HG03442 (cell line): ENCODE results near the gene CLDND2.
A peak's percentile ranks its signal among the peaks of the same experiment; 100 is the strongest.
"Not testable (repeated sequence)": the region's sequence is repeated elsewhere in the genome, so short reads cannot be mapped to it uniquely, and the experiment has no call there.

Source experiments
- ATAC-seq: cut with Tn5 transposase; IDR thresholded peaks from one replicate; pipeline ENCODE4 v1.9.1; 2021; ENCODE audit warnings: mild to moderate bottlenecking, moderate library complexity; ENCODE audit not compliant: unreplicated experiment

CLDND2 gene, protein sequence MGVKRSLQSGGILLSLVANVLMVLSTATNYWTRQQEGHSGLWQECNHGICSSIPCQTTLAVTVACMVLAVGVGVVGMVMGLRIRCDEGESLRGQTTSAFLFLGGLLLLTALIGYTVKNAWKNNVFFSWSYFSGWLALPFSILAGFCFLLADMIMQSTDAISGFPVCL

DNA sequence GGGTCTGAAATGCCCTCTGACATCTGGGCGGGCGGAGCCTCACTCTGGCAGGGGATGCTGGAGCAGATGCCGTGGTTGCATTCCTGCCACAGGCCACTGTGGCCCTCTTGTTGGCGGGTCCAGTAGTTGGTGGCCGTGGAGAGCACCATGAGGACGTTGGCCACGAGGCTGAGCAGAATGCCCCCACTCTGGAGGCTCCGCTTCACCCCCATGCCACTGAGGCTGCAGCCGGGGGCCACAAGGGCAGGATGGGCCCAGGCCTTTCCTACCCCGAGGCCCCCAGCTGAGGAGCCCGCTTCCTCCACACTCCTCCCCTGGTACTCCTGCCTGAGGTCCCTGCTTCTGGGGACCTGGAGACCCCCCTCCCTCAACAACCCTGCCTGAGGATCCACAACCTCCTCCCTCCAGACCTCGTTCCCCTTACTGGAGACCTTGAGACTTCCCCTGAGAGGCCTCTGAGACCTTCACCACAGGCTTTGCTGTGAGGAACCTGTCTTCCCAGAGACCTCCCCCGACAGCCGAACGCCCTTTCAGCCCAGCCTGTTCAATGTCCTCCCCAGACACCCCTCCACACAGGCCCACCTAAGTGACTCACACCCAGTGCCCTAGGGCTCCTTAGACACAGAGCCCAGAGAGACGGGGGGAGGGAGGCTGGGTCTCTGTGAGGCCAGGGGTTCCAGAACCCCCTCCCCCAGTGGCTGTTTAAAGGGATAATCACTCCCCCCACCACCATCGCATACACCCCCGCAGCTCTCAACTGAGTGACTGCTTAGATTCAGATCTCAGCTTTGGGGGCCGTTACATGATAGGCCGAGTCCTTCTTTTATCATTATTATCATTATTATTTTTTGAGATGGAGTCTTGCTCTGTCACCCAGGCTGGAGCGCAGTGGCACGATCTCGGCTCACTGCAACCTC is at the start of gene CLDND2:
Gene CLDND2 (minus strand): TSS at position 638 of the 917 bp plus-strand sequence. CDS start 426 bp downstream, at position 212.
- no peak for ATAC-seq

DNA sequence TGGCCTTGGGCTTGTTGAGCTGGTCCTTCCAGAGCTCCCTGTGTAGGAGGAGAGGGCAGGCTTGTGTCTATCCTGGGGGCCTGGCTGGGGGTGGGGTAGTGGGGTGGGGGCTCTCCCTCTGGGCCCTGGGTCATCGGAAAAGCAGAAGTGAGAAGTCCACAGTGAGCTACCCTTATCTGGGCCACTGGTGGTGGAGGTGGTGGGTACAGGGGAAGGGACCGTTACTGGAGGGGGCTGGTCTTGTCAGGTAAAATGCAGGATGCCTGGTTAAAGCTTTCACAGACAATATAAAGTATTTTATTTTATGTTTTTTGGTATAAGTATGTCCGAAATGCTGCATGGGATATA is 49.0 kb upstream of the CLDND2 start:
- peak; percentile 27 for ATAC-seq

DNA sequence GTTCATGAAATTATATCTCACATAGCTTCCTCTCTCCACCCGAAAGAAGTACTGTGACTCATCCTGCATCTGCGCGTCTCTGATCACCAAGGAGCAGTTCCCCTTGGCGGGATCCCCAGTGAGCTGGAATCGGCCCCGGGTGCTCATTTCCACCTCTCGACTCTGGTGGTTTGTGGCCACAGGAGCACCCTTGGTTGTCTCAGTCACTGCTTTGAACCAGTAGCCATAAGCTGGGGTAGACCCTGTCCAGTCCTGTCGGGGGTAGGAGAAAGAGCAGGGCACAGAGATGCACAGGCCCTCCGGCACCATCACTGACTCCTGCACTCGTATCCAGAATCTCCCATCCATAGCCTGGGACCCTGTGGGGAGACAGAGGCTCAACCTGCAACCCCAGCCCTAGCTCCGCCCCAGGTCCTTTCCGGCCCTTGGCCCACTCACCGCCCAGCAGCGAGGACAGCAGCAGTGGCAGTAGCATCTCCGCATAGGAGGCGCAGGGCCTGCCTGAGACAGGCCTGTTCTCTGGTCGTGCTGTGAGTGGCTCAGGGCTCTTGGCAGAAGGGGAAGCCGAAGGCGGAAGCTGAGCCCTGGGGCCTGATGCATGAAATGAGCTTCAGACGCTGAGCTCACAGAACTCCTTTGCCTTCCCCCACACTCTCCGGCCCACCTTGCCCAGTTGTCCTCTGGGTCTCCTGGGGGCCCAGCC is 48.5 kb upstream of the CLDND2 start, which contains the start of gene SIGLEC10:
Gene SIGLEC10 (minus strand): TSS at position 536 of the 703 bp plus-strand sequence. CDS start 61 bp downstream, at position 475.
- peak; percentile 48 for ATAC-seq

DNA sequence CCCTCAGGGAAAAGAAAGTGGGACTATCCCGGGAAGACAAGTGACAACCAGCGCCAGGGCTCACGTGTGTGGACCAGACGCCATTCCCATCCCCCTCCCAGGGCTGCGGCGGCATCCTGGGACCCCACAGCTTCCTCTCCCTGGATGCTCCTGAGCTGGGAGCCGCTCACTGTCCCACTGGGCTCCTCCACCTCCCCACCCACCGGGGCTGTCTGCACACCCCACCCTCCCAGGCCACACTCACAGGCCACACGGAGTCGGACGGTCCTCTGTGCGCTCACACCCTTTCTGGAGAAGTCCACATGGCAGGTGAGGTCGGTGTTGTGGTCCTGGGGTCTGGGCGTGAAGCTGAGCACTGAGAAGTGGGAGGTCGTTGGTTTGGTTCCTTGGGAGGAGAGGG is 47.6 kb upstream of the CLDND2 start:
- not testable (repeated sequence) for ATAC-seq

DNA sequence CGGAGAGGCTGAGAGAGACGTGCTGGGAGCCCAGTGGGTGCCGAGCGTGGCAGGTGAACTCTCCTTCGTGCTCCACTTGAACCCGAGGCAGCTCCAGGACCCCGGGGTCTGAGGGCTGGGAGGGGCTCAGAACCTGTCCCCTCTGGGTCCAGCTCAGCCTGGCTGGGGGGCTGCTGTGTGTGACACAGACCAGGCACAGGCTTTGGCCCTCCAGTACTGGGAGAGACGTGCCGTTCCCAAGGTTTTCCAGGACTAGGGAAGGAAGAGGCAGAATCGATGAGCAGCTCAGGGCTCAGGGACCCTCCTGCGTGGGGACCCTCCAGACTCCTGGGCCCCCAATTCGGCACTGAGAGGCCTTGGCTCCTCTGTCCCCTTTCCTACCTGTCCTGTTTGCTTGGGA is 46.4 kb upstream of the CLDND2 start:
- ATAC-seq, result no peak

DNA sequence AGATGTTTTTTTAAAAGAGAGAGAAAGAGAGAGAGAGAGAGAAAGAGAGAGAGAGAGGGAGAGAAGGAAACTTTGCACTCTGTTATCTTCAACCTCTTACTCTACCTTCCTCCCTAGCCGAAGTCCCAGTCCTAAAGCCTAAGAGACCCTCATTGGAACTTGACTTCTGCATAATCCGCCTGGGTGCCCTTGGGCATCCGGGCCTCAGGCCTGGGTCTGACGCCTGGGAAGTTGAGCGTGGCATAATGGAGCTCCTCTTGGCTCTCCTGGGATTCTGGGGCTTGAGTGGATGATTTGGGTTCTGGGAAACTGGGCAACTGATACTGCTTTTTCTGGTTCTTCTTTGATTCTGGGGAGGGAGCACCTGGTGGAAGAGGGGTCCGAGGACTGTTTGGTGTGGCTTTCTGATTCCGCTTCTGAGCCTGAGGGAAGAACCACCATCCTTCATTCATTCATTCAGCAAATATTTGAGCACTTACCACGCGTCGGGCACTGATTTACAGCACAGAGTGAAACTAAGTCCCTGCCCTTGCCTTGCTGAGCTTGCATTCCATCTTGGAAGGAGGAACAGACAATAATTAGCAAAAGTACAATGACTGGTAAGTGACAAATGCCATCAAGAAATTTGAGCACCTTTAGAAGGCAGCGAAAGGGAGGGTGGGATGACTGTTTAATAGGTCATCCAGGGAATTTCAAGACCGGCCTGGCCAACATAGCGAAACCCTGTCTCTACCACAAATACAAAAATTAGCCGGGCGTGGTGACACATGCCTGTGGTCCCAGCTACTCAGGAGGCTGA is 42.3 kb upstream of the CLDND2 start:
- no peak for ATAC-seq

DNA sequence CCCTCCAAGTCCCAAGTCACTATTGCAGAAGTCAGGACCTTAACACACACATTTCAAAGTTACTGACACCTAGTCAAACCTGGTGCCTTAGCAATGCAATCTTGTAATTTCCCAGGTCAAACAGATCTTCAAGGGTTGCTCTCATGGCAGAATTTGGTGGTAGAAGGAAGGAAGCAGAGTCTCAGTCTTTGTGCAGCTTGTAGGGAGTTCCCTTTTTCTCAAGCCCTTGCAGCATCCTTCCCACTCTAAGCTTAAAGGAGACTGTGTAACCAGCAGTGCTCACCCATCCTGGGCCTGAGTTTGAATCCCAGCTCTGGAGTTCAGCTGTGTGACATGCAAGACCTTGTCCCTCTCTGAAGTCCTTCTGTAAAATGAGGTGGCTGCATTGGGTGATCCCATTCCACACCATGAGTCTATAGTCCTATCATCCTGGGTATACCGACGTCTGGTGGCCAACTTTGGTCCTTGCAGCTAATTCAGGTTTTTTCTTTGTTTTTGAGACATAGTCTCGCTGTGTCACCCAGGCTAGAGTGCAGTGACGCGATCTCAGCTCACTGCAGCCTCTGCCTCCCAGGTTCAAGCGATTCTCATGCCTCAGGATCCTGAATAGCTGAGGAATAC is 38.8 kb upstream of the CLDND2 start:
- ATAC-seq, result no peak

DNA sequence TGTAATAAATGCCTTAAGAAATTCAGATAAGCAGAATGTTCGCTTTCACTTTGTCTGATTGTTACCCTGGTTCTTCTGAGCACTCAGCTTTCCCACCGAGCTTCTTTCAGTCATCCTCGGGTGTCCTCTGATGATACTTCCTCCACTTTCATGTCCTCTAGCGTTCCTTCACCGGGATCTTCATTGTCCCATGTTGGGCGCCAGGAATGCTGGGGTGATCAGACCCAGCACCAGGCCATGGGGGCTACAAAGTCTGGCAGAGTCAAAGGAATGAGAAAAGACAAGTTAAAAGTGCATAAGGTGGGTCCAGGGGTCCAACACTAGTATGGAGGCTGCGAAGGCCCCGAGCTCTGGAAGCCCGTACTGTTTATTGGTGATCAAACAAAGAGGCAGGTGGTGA is 33.3 kb upstream of the CLDND2 start:
- no peak for ATAC-seq

DNA sequence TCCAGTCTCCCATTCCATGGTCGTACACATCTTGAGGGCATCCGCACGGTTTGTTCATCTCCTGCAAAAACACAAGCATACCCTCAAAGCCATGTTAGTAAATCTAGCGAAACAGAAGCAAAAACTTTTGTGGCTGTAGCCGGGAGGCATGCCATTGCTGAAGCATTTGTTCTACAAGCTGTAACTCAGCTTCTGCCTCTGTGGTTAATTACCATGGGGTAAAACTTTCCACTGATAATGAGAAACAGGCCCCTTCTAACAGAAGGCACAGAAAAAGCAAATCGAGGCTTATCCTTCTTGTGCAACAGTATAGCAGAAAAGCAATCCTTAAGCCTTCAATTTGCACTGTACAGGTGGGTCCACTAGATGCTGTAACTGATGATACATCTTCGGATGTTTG is 31.1 kb upstream of the CLDND2 start:
- not testable (repeated sequence) for ATAC-seq

DNA sequence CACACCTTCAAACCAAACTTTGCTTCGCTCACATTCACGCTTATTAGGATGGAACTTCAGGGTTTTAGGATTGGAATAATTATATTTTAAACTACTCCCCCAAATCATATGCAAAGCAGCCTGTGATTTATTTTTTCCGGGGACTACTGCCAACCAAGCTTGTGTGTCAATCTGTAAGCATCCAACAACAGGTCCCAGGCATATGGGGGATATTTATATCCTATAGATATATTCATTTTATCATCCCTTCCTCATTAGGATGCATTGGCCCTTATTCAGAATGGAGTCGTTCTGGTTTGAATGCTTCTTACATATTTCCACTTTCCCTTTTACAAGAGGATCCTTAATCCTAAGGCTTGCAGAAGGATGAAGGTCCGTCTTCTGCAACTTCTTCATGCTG is 30.4 kb upstream of the CLDND2 start:
- ATAC-seq, result no peak

DNA sequence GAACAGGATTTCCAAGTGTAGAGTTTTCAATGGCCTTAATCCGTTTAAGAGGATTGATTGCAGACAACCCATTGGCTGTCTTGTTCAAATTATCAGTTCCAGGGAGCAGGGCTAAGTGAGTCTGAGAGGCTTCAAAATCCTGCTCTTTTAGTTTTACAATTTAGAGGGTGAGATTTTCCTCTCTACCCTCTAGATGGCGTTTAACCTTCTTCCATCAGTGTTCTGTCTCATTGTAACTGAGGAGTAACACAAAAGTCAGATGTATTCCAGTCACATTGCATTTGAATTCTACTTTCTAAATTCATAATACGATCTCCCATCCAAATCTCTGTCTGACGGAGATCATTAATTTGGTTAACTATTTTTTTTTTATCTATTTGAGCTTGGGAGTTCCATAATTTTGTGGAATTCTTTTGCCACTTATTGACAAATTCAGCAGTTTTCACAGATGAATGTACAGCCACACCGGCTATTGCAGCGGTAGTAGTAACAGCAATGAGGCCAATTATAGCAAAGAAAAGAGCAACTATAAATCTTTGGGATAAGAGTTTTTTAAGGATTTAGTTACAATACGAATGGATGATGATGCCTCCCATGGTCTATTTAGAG is 29.4 kb upstream of the CLDND2 start:
- no peak for ATAC-seq

DNA sequence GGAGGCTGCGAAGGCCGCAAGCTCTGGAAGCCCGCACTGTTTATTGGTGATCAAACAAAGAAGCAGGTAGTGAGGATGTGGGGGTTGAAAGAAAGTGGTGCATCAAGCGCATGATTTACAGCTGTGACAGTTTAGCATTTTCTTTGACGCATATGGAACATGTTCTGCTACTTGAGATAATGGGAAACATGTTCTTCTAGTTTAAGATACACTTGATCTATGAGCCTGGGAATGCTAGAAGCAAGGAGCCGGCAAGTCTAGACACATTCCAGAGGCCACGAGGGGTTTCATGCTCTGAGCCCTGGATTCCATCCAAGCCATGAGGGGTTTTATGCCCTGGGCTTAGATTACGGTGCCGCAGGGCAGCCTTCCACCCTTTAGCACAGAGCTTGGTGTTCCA is 28.6 kb upstream of the CLDND2 start:
- ATAC-seq, result not testable (repeated sequence)

DNA sequence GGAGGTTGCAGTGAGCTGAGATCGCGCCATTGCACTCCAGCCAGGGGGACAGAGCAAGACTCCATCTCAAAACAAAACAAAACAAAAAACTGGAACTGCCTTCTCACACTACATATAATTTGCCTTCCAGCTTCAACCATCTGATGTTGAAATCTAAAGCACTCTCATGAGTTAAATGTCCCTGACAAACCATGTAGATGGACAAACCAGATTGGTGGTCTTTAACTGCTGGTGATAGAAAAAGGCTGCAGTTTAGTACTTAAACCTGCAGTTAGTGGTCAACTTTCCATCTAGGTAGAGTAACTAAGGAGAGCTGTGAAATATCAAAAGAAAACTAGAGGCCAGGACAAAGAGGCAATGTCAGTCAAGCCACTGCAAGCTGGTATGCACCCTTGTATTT is 27.4 kb upstream of the CLDND2 start:
- no peak for ATAC-seq

DNA sequence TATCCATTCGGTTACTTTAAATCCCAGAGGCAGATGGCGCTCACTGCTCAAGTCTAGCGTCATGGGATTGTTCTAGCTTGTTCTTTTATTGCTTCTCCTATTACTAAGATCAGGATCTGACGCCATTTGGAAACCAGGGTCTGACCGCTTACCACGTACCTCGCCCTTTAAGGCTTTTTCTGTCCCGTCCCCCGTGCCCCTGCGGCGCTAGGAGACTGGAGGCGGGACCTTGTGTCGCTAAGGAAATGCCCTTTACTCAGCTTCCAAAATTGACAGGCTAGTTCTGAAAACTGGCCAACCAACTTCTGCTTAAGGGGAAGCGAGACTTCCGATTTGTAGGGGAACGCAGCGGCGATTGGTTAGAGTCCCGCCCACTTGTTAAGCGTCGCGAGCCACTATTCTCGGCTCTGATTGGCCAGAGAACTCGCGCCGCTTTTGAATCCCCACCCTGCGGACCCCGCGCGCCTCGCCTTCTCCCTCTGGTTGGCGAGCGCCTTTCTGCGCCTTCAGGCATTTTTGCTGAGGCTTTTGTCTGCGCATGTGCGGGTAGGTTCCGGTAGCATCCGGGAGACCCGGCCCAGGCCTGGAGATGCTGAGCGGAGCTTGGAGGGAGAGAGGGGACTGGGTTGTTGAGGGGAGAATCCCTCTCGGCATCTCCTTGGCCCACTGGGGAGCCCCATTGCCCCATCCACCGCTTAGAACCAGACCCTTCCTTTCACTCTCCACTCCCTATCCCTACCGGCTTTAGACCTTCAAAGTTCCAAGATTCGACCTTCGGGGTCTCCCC is 25.4 kb upstream of the CLDND2 start:
- peak; percentile 79 for ATAC-seq

DNA sequence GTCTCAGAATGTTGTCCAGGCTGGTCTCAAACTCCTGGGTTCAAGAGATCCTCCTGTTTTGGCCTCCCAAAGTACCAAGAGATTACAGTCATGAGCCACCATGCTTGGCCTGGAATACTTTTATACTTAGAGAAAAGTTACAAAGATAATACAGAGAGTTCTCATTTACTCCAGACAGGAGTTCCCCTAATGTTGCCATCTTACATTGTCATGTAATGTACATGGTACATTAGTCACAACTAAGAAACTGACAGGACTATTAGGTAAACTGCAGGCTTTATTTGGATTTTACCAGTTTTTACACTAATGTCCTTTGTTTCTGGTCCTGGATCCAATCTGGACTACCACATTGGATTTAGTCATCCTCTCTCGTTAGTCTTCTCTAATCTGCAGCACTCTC is 23.9 kb upstream of the CLDND2 start:
- ATAC-seq, result no peak

DNA sequence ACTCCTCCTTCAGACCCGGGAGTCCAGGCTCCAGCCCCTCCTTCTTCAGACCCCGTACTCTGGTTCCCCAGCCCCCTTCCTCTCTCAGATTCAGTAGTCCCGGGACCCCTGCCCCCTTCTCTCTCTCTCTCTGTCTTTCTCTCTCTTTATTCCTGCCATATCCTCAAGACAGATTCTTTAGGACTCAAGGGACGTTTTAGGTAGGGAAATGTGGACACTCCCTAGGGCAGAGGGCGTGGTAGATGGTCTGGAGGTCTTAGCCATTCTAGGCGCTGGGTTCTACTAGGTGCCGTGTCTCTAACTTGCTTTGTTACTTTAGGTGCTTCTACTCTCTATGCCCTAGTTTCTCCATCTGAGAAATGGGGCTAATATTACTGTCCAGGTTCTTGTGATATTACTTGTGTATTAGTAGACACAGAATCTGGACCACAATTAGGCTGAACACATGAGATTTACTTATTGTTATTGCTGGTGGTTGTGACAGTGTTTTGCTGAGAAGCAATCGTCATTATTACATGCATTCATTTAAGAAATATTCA is 22.3 kb upstream of the CLDND2 start:
- no peak for ATAC-seq

DNA sequence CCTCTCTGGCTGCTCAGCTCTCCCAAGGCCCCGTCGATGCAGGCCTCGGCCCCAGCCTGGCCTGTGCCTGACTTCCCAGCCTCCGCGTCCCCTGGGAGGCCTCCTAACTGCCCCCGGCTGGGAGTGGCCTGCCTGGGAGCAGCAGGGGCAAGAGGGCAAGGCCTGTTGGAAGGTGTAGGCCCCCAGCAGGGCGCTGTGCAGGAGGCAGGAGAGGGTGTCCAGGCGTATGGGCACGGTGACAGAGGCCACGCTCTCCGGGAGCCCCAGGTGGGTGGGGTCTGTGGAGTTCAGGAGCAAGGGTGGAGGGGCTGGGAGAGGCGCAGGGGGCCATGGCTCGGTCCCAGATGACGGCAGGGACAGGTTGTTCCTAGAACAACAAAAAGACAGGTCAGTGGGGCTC is 20.3 kb upstream of the CLDND2 start:
- ATAC-seq, result no peak

DNA sequence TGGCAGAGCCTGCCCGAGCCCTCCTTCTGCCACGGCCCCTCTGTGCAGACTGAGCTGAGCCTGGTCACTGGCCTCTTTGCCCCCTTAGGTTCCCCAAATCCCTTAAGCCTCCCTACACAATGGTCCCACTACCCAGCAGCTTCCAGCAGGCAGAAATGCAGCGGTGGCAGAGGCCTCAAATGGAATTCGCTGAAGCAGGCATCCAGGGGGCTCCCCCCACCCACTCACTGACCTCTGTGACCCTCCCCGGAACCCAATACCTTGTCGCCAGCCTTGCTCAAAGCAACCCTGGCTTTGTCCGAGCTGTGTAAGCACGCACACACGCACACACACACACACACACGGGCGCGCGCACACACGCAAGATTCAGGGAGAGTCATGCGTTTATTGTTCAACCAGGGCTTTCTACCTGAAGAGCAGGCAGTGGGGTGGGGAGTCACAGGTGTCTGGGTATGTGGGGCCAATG is 19.2 kb upstream of the CLDND2 start, which contains the start of gene LIM2:
Gene LIM2 (minus strand): TSS at position 51 of the 466 bp plus-strand sequence. CDS start 531 bp downstream, outside the sequence.
- ATAC-seq, result no peak
